ENCODE measurements around the gene CDK5RAP2.

DNA sequence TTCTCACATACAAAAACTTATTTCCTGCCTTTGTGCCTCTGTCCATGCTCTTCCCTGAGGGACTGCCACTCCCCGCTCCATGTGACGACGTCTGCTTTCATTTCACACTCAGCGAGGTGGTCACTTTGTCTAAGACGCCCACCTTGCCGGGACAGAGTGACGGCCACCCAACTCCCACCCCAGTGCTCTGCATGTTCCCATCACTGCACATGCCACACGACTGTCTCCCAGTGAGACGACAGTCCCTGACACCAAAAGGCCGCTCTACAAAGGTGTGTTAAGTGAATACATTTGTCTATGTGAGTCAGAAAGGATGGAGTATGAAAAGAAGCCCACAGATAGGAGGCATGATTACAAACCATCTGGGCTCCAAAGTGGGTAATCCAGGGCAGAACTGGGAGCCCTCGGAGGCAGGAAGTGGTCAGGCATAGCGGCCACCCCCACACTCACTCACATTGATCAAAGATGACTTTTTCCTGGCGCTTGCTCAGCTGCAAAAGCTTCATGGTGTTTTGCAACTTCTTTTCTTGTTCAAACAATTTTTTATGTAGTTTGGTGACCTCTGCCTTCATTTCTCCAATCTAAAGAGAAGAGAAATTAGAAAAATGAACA lies 185.8 kb downstream of the CDK5RAP2 start:
- TF ChIP-seq EZH2 (IDR thresholded peaks at IDR 0.05) (no peak), POLR2AphosphoS5 (IDR thresholded peaks at IDR 0.05; ENCODE audit: borderline replicate concordance, low read depth, low read length) (no peak), FOXP2 (optimal IDR thresholded peaks at IDR 0.05; ENCODE audit: control extremely low read depth, extremely low read length, insufficient read depth) (no peak)
